ENCODE results near the gene TSEN34. TPM values are rescaled to one million over a fixed set of nuclear protein-coding genes. Genes with fewer than 3 reads are reported as not detected.

TSEN34 gene
- total RNA-seq, 2 experiments from 2014 or later = 8.4 to 8.6 TPM

DNA sequence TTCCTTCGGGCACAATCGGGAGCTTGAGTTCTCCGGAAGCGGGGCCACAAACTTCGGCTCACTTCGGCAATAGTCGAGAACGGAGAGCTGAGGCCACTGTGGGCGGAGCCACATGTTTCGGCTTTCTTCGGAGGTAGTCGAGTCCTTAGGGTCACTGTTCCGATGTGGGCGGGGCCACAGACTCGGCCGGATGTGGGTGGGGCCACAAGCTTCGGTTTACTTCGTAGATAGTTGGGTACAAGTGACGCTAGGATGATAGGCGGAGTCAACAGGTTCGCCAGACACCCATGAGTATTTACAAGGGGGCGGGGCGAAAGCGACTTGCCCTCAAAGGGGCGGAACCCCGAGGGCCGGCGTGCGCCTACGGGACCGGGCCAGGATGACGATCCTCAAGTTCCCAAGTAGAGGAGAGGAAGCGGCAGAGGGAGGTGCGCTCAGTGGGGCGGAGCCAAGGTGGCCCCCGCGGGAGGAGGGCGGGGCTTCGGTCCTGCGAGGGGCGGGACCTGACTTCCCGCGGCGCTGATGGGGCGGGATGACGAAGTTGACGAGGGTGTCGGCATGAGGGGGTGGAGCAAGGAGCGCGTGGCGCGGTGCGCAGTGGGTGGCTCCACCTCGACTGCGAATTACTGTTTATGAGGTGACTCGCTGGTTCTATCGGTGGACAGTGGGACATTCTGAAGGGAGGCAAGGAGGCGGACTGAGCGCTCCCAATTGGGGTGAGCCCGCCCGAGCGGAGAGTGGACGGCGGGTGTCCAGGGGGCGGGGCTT, 1.2 kb upstream of the TSEN34 start:
- ATAC-seq (ENCODE audit: poor library complexity) (peak; percentile 60), DNase-seq (peak; percentile 100)
- H3K4me1 ChIP-seq (ENCODE audit: insufficient read depth, low read length) = peaks cover 33% of the 10 kb centered on the region
- no peaks in the 10 kb centered on the region for H3K27me3 Mint-ChIP-seq
- H3K27ac ChIP-seq (ENCODE audit: low read depth in 1 of 2, low read length in 2 of 2) = peak overlapping the region; percentile 99
- peaks cover 33% of the 10 kb centered on the region for H3K4me1 Mint-ChIP-seq (ENCODE audit: low read depth)
- H3K36me3 ChIP-seq (ENCODE audit: insufficient read depth, low read length) = peaks cover 11% of the 10 kb centered on the region
- no peaks in the 10 kb centered on the region for H3K27me3 ChIP-seq (ENCODE audit: control insufficient read depth in 1 of 2, insufficient read depth in 2 of 2, low read length in 2 of 2)
- H3K4me3 Mint-ChIP-seq = peak overlapping the region; percentile 90
- POLR2A ChIA-PET = interaction anchor here (0.6 to 5.8 kb wide), 25 partner anchors 8 to 1931 kb away, joined by 3 to 148 read pairs (median 5); partner anchors contain the start of genes CNOT3, FIZ1, LENG1 and LENG8
- intact Hi-C loops (cut with DNase I, micrococcal nuclease) = loop anchor here (1.0 to 10.0 kb wide), 11 partner anchors 10 to 1465 kb away; partner anchors contain the start of genes MYADM (in 2 of the 2), CNOT3 (in 1 of the 2), LENG1 (in 1 of the 2) and LENG8 (in 1 of the 2)
- TF ChIP-seq, protein P1, sequence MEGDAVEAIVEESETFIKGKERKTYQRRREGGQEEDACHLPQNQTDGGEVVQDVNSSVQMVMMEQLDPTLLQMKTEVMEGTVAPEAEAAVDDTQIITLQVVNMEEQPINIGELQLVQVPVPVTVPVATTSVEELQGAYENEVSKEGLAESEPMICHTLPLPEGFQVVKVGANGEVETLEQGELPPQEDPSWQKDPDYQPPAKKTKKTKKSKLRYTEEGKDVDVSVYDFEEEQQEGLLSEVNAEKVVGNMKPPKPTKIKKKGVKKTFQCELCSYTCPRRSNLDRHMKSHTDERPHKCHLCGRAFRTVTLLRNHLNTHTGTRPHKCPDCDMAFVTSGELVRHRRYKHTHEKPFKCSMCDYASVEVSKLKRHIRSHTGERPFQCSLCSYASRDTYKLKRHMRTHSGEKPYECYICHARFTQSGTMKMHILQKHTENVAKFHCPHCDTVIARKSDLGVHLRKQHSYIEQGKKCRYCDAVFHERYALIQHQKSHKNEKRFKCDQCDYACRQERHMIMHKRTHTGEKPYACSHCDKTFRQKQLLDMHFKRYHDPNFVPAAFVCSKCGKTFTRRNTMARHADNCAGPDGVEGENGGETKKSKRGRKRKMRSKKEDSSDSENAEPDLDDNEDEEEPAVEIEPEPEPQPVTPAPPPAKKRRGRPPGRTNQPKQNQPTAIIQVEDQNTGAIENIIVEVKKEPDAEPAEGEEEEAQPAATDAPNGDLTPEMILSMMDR (IDR thresholded peaks at IDR 0.05) = no peak
- H3K9me3 ChIP-seq (ENCODE audit: control insufficient read depth in 1 of 2, insufficient read depth in 1 of 2, low read length in 2 of 2) = no peaks in the 10 kb centered on the region
- peaks cover 35% of the 10 kb centered on the region for H3K36me3 Mint-ChIP-seq (ENCODE audit: low read depth)
- H3K4me3 ChIP-seq (ENCODE audit: low read length) = peak overlapping the region; percentile 74
- CTCF ChIA-PET = interaction anchor here (0.6 to 2.9 kb wide), 8 partner anchors 10 to 100 kb away, joined by 3 to 20 read pairs (median 5); partner anchors contain the start of genes CNOT3, LENG1 and RPS9
- H3K9me3 Mint-ChIP-seq = no peaks in the 10 kb centered on the region
- peak overlapping the region; percentile 96 for H3K27ac Mint-ChIP-seq

DNA sequence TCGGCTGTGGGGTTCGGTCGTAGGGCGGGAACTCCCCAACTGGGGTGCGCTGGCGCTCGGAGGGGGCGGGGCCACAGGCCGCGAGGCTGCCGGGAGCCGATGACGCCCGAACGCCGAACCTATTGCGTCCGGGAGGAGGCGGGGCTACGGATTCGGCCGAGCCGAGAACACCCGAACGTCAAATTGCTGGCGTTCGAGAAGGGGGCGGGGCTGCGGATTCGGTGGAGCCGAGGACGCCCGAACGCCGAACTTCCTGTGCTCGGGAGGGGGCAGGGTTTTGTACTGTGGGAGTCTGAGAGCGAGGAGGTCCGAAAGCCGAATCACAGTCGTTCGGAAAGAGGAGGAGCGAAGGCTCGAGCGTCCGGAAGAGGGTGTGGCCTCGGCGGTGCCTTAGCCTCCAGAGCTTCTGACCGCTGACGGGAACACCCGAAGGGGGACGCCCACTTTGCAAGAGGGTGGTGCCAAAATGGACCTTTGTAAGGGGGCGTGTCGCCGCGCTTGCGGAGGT, 551 bp upstream of the TSEN34 start:
- Histone ChIP-seq H3K27me3 (ENCODE audit: control insufficient read depth in 1 of 2, insufficient read depth in 2 of 2, low read length in 2 of 2) (no peaks in the 10 kb centered on the region), H3K36me3 (ENCODE audit: insufficient read depth, low read length) (peaks cover 11% of the 10 kb centered on the region), H3K4me3 (ENCODE audit: low read length) (peak overlapping the region; percentile 74), H3K27ac (ENCODE audit: low read depth in 1 of 2, low read length in 2 of 2) (peak overlapping the region; percentile 99), H3K9me3 (ENCODE audit: control insufficient read depth in 1 of 2, insufficient read depth in 1 of 2, low read length in 2 of 2) (no peaks in the 10 kb centered on the region), H3K4me1 (ENCODE audit: insufficient read depth, low read length) (peaks cover 33% of the 10 kb centered on the region)
- Mint-ChIP-seq H3K27ac (peak overlapping the region; percentile 96), H3K9me3 (no peaks in the 10 kb centered on the region), H3K36me3 (ENCODE audit: low read depth) (peaks cover 37% of the 10 kb centered on the region), H3K4me1 (ENCODE audit: low read depth) (peaks cover 37% of the 10 kb centered on the region), H3K4me3 (peak overlapping the region; percentile 90), H3K27me3 (no peaks in the 10 kb centered on the region)
- ChIA-PET CTCF (interaction anchor here (0.9 to 2.6 kb wide), 3 partner anchors 9 to 22 kb away, joined by 3 to 19 read pairs (median 10); partner anchors contain the start of gene RPS9), POLR2A (interaction anchor here (0.6 to 5.8 kb wide), 13 partner anchors 11 to 1464 kb away, joined by 3 to 148 read pairs (median 17); partner anchors contain the start of genes CNOT3, LENG1, LENG8 and MYADM)
- TF ChIP-seq, protein P1 (IDR thresholded peaks at IDR 0.05) = no peak
- intact Hi-C loops (cut with DNase I, micrococcal nuclease) = loop anchor here (1.0 to 10.0 kb wide), 8 partner anchors 10 to 1464 kb away; partner anchors contain the start of genes MYADM (in 2 of the 2), RPS9 (in 2 of the 2), CNOT3 (in 1 of the 2) and LENG1 (in 1 of the 2)
- peak; percentile 54 for ATAC-seq (ENCODE audit: poor library complexity)
- peak; percentile 100 for DNase-seq

DNA sequence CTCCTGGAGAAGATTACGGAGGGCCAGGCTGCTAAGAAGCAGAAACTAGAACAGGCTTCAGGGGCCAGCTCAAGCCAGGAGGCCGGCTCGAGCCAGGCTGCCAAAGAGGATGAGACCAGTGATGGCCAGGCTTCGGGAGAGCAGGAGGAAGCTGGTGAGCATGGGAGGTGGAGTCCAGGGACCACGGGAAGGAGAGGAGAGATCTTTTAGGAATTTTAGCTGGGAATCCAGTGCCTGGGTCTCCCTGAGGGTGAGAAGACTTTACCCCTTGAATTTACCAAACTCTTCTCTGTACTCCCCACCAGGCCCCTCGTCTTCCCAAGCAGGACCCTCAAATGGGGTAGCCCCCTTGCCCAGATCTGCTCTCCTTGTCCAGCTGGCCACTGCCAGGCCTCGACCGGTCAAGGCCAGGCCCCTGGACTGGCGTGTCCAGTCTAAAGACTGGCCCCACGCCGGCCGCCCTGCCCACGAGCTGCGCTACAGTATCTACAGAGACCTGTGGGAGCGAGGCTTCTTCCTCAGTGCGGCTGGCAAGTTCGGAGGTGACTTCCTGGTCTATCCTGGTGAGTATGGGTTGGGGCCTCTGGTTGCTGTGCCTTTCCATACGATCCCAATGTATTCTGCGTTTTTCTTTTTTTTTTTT, 824 bp downstream of the TSEN34 start:
- Mint-ChIP-seq H3K4me1 (ENCODE audit: low read depth) (peaks cover 37% of the 10 kb centered on the region), H3K4me3 (peak overlapping the region; percentile 88), H3K36me3 (ENCODE audit: low read depth) (peaks cover 40% of the 10 kb centered on the region), H3K27ac (peak overlapping the region; percentile 96), H3K27me3 (no peaks in the 10 kb centered on the region), H3K9me3 (no peaks in the 10 kb centered on the region)
- Histone ChIP-seq H3K9me3 (ENCODE audit: control insufficient read depth in 1 of 2, insufficient read depth in 1 of 2, low read length in 2 of 2) (no peaks in the 10 kb centered on the region), H3K4me3 (ENCODE audit: low read length) (peak overlapping the region; percentile 74), H3K4me1 (ENCODE audit: insufficient read depth, low read length) (peaks cover 33% of the 10 kb centered on the region), H3K36me3 (ENCODE audit: insufficient read depth, low read length) (peaks cover 9% of the 10 kb centered on the region), H3K27me3 (ENCODE audit: control insufficient read depth in 1 of 2, insufficient read depth in 2 of 2, low read length in 2 of 2) (no peaks in the 10 kb centered on the region), H3K27ac (ENCODE audit: low read depth in 1 of 2, low read length in 2 of 2) (peak overlapping the region; percentile 73 to 99)
- TF ChIP-seq, protein P1 (IDR thresholded peaks at IDR 0.05) = no peak
- peak in 1 of 14 experiments; percentile 50 for DNase-seq
- intact Hi-C loops (cut with DNase I, micrococcal nuclease) = loop anchor here (1.0 to 10.0 kb wide), 4 partner anchors 8 to 1463 kb away; partner anchors contain the start of genes MYADM (in 1 of the 2), RPS9 (in 1 of the 2), U2AF2 (in 1 of the 2) and ZNF331 (in 1 of the 2)
- ATAC-seq (ENCODE audit: poor library complexity) = no peak
- ChIA-PET POLR2A (interaction anchor here (0.8 to 5.8 kb wide), 11 partner anchors 9 to 1462 kb away, joined by 3 to 148 read pairs (median 21); partner anchors contain the start of genes CNOT3, LENG1, LENG8 and MYADM), CTCF (interaction anchor here (0.9 to 2.0 kb wide), 2 partner anchors 19 to 24 kb away, joined by 3 to 10 read pairs; no protein-coding TSS in a partner anchor)

Data from CD4-positive, alpha-beta T cell (primary cell).